Central memory CD8-positive, alpha-beta T cell (primary cell): ENCODE results near the gene MALAT1.

Experiments used
- ATAC-seq: fragments of 150-1000 bp; cut with Tn5 transposase; replicated peaks from 2 replicates; pipeline ENCODE4 v1.10.0; 2022; ENCODE audit warnings: mild to moderate bottlenecking, moderate FRiP score, moderate number of reproducible peaks; ENCODE audit not compliant: poor library complexity, severe bottlenecking; ENCODE audit errors: extremely low read depth
- DNase-seq, 2 donors: peaks; one replicate each; pipeline ENCODE4 v3.0.0; 2021; ENCODE audit warnings: low spot score in 2 of 2
- H3K27ac Mint-ChIP-seq: one replicate; pipeline ENCODE4 v1.8.0; 2022; ENCODE audit warnings: low read depth, mild to moderate bottlenecking, moderate library complexity, mixed read lengths
- H3K27me3 Mint-ChIP-seq: one replicate; pipeline ENCODE4 v1.8.0; 2022; ENCODE audit warnings: mixed read lengths
- H3K36me3 Mint-ChIP-seq: one replicate; pipeline ENCODE4 v1.8.0; 2022; ENCODE audit warnings: mild to moderate bottlenecking, moderate library complexity, mixed read lengths; ENCODE audit not compliant: insufficient read depth
- H3K4me1 Mint-ChIP-seq: one replicate; pipeline ENCODE4 v1.8.0; 2022; ENCODE audit warnings: mixed read lengths
- H3K4me3 Mint-ChIP-seq: one replicate; pipeline ENCODE4 v1.8.0; 2022; ENCODE audit warnings: mild to moderate bottlenecking, moderate library complexity, mixed read lengths
- H3K9me3 Mint-ChIP-seq: one replicate; pipeline ENCODE4 v1.8.0; 2022; ENCODE audit warnings: mixed read lengths

The MALAT1 gene

DNA sequence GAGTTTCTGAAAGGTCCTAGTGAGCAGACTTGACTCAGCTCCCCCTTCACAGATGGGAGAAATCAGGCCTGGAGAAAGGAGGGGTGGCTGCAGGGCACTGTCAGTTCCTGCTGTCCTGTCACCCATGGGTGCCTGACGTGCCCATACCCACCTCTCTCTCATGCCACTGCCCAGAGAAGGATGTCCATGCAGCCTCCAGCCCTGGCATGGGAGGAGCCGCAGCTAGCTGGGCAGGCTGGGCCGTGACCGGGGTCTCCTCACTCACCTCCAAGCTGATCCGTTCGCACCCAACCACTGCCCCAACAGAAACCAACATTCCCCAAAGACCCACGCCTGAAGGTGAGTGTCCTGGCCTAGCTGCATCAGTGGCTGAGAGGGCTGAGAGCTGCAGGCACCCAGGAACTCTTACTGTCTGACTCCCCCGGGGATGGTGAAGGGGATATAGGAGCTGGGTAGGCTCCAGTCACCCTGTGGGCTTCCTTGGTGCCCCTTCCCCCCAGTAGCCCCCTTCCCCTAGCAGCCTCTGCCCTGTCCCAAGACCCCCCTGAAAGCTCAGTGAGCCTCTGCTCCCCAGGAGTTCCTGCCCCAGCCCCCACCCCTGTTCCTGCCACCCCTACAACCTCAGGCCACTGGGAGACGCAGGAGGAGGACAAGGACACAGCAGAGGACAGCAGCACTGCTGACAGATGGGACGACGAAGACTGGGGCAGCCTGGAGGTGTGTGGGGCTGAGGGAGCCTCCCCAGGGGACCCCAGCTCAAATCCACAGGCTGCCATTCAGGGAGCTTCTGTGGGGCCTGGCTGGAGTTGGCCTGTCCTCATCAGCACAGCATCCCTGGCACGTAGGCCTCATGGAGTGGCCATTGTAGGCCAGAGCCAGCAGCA, 37.8 kb downstream of the MALAT1 start:
- H3K4me3 Mint-ChIP-seq, result no peak overlapping the region
- H3K27ac Mint-ChIP-seq, result peak overlapping the region; percentile 17
- no peaks in the 10 kb centered on the region for H3K9me3 Mint-ChIP-seq
- no peaks in the 10 kb centered on the region for H3K27me3 Mint-ChIP-seq
- DNase-seq (no peak), ATAC-seq (no peak)
- H3K36me3 Mint-ChIP-seq, result peaks cover 25% of the 10 kb centered on the region
- peaks cover 5% of the 10 kb centered on the region for H3K4me1 Mint-ChIP-seq

DNA sequence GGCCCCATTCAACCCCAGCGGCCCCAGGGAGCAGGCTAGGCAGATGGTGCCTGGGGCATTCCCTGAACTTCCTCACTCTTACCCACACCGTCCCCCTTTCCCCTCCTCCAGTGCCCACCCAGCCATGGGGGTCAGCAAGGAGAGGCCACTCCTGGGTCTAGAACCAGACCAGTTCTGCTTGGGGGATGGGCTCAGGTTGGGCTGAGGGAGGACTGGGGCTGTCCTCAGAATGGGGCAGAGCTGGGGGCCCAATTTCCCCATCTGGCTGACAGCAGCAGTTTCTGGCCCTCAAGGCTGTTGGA, 38.4 kb downstream of the MALAT1 start:
- peaks cover 21% of the 10 kb centered on the region for H3K36me3 Mint-ChIP-seq
- no peak for ATAC-seq
- no peaks in the 10 kb centered on the region for H3K27me3 Mint-ChIP-seq
- peak overlapping the region; percentile 18 for H3K4me3 Mint-ChIP-seq
- DNase-seq, result no peak
- no peaks in the 10 kb centered on the region for H3K9me3 Mint-ChIP-seq
- H3K4me1 Mint-ChIP-seq, result peaks cover 10% of the 10 kb centered on the region
- H3K27ac Mint-ChIP-seq, result no peak overlapping the region

DNA sequence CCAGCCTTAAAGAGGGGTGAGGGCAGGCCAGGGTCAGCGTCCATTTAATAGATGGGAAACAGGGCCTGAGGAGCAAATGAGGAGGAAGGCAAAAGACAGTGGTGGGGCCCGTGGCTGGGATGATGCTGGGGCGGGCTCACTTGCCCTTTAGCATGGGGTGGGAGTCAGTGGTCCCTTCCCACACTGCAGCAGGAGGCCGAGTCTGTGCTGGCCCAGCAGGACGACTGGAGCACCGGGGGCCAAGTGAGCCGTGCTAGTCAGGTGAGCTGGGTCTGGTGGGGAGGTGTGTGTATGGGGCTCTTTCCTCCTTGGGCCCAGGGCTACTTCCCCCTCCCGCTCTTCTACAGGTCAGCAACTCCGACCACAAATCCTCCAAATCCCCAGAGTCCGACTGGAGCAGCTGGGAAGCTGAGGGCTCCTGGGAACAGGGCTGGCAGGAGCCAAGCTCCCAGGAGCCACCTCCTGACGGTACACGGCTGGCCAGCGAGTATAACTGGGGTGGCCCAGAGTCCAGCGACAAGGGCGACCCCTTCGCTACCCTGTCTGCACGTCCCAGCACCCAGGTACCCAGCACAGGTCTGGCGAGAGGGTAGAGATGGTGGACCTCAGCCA, 38.9 kb downstream of the MALAT1 start:
- Mint-ChIP-seq H3K27me3 (no peaks in the 10 kb centered on the region), H3K4me1 (peaks cover 10% of the 10 kb centered on the region), H3K36me3 (peaks cover 20% of the 10 kb centered on the region), H3K9me3 (no peaks in the 10 kb centered on the region), H3K4me3 (peak overlapping the region; percentile 18), H3K27ac (no peak overlapping the region)
- DNase-seq (no peak), ATAC-seq (no peak)

DNA sequence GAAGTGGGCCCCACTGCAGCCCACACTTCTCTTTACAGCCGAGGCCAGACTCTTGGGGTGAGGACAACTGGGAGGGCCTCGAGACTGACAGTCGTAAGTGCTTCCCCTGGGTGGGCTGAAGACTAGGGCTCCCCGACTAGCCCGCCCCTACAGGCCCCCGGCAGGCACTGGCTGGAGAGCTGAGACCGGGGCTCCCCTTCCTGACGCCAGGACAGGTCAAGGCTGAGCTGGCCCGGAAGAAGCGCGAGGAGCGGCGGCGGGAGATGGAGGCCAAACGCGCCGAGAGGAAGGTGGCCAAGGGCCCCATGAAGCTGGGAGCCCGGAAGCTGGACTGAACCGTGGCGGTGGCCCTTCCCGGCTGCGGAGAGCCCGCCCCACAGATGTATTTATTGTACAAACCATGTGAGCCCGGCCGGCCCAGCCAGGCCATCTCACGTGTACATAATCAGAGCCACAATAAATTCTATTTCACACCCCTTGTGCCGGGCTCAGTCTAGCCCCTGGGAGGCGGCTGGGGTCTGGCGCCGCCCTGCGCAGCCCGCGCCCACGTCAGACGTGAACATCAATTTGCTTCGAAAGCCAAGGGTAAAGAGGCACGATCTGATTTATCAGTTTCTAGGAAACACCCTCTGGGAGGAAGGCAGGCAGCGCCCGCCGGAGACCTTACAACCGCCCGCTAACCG, 39.5 kb downstream of the MALAT1 start:
- H3K27me3 Mint-ChIP-seq, result no peaks in the 10 kb centered on the region
- H3K9me3 Mint-ChIP-seq, result no peaks in the 10 kb centered on the region
- H3K4me3 Mint-ChIP-seq, result peak overlapping the region; percentile 18
- H3K36me3 Mint-ChIP-seq, result peaks cover 16% of the 10 kb centered on the region
- peaks cover 10% of the 10 kb centered on the region for H3K4me1 Mint-ChIP-seq
- no peak overlapping the region for H3K27ac Mint-ChIP-seq
- DNase-seq (no peak), ATAC-seq (no peak)

DNA sequence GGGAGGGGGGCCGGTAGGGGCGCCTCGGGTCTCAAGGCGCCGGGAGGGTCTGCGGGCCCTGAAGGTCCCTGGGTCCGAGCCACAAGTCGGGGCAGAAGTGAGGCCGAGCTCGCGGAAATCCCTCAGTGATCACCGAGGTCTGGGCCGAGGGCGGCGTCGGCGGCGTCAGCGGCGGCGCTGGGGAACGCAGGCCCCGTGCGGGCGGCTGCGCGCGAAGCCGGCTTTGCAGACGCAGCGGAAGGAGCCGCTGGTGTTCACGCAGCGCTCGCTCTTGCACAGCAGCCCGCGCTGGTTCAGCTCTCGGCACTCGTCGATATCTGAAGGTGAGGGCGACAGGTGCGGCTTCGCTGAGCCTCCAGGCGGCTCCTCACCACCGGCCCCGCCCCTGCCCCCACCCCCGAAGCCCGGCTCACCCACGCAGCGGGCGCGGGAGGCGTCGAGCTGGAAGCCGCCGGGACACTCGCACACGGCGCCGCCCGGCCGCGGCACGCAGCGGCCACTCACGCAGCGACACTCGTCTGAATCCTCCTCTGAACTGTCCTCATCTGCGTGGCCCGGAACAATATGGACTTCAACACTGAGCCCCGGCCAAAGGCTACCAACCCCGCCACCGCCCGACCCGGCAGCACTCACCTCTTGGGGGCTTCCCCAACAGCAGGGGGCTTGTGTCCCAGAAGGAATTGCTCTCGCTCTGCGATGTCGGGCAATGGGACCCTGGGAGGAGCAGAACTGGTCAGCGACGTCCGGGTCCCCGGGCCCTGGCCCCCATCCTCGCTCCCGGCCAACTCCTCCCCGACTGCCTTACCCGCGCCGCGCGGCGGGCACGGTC, 40.3 kb downstream of the MALAT1 start:
- peaks cover 13% of the 10 kb centered on the region for H3K36me3 Mint-ChIP-seq

DNA sequence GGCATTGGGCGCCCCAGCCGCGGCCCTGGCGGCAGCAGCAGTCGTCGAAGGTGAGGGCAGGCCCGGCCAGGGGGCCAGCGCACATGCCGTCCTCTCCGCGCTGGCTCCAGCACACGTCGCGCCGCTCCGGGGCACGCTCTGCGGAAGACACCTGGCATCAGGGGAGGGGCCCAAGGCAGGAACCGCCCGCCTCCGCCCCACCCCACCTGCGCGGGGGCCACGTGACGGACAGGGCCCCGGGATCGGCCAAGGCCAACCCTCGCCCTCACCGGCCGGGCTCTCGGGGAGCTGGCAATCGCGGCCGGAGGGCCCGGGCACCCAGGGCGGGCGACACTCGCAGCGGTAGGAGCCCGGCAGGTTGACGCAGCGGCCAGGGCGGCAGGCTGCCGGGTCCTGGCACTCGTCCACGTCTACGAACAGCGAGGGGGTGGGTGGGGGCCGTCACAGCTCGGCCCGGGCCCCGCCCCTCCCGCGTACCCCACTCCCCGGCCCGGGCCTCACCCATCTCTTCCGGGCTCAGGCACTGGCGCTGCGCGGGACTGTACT, 41.0 kb downstream of the MALAT1 start:
- H3K36me3 Mint-ChIP-seq, result peaks cover 11% of the 10 kb centered on the region
- ATAC-seq (peak; percentile 79), DNase-seq (no peak)
- H3K27me3 Mint-ChIP-seq, result no peaks in the 10 kb centered on the region
- peaks cover 20% of the 10 kb centered on the region for H3K4me1 Mint-ChIP-seq
- no peaks in the 10 kb centered on the region for H3K9me3 Mint-ChIP-seq
- peak overlapping the region; percentile 75 for H3K4me3 Mint-ChIP-seq
- H3K27ac Mint-ChIP-seq, result no peak overlapping the region

More for the DNA sequence above, 40.3 kb downstream of the MALAT1 start:
- DNase-seq (no peak), ATAC-seq (no peak)
- Mint-ChIP-seq H3K27me3 (no peaks in the 10 kb centered on the region), H3K4me1 (peaks cover 13% of the 10 kb centered on the region), H3K4me3 (no peak overlapping the region), H3K27ac (no peak overlapping the region), H3K9me3 (no peaks in the 10 kb centered on the region)

DNA sequence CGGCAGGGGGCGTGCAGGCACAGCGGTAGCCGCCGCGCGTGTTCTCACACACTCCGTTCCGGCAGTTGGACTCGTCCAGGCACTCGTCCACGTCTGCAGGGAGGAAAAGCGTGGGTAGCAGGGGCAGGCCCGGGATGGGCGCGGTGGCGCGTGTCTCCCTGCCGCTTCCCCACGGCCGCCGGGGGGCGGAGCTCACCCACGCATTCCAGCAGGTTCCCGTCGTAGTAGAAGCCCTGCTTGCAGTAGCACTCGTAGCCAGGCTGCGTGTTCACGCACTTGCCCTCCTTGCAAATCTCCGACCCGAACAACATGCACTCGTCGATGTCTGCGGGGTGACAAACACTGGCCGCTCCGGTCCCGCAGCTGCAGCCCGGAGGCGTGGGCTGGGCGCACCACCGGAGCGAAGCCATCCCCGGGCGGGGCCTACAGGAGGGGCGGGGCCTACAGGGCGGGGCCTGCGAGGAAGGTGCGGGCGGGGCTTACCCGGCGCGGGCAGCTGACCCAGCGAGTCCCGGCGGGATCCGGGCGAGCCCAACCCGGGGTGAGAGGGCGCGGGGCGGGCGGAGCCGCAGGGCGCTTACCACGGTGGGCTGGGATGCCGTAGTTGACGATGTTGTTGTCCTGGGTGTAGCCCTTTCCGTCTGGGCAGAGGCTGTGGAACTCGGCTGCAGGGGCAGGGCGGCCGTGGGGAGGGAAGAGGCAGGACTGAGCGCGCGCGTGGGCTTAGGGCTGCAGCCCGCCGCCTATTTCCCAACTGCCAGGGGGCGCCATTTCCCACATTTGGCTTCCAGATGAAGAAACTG, 41.6 kb downstream of the MALAT1 start:
- Mint-ChIP-seq H3K36me3 (peaks cover 9% of the 10 kb centered on the region), H3K4me1 (peaks cover 25% of the 10 kb centered on the region), H3K4me3 (peak overlapping the region; percentile 75), H3K27me3 (no peaks in the 10 kb centered on the region), H3K9me3 (no peaks in the 10 kb centered on the region), H3K27ac (no peak overlapping the region)
- ATAC-seq, result peak; percentile 84
- peak; percentile 83 to 87 for DNase-seq

DNA sequence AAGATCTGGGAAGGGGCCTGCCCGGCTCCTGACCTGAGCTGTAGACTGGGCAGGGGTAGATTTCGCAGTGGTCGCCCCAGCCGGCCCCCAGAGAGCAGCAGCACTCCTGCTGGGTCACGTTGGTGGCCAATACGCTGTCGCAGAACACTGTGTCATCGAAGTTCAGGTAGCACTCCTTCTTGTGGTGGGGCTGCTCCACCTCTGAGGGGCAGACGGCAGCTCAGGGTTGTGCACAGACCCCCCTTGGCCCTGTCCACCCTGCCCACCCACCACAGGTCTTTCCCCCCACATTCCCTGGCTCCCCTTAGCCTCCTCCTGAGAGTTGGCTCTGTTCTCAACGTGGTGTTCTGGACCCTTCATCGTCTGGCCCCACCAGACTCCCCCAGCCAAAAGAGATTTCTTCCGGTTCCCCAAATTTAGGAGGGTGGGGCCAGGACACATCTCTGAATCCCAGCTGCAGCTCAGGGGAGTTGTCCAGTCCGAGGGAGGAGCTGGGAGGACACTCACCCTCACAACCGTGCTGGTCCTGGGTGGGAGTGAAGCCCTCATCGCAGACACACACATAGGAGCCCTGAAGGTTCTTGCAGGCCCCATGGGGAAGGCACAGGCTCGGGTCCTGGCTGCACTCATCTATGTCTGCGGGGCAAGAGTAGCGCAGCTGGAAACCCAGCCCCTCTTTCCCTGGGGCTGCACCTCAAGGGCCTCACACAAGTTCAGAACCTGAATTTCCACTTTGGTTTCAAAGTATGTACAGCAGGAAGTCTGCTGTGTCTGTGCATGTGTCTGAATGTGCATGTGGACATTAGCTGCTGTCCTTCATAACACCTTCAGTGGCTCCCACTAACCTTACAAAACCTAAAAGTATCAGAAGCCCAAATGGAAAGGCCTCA, 42.5 kb downstream of the MALAT1 start:
- Mint-ChIP-seq H3K4me1 (peaks cover 33% of the 10 kb centered on the region), H3K9me3 (no peaks in the 10 kb centered on the region), H3K4me3 (peak overlapping the region; percentile 75), H3K36me3 (peaks cover 7% of the 10 kb centered on the region), H3K27ac (peak overlapping the region; percentile 0), H3K27me3 (no peaks in the 10 kb centered on the region)
- no peak for DNase-seq
- no peak for ATAC-seq

DNA sequence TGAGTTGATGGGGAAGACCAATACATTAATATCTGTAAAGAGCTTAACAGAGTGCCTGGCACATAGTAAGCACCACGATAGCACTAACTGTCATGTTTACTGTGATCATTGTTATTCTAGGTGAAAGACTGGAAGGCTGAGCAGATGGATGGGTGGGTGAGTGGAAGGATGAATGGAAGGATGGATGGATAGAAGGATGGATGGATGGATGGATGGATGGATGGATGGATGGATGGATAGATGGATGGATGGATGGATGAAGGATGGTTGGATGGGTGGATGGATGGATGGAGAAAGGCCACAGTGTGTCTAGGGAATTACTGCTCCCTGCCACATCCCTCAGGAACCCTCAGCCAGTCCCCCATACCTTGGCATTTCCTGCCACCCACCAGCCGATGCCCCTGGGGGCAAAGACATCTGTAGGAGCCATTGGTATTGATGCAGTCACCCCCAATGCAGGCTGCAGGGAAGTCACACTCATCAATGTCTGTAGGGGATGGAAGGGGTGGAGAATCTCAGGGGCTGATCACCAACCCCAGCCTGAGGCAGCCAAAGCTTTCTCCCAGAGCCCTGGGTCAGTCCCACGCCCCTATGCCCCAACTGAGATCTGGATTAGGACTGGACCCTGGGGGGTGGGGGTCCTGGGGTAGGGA, 44.0 kb downstream of the MALAT1 start:
- Mint-ChIP-seq H3K4me3 (no peak overlapping the region), H3K27me3 (no peaks in the 10 kb centered on the region), H3K27ac (no peak overlapping the region), H3K36me3 (peaks cover 9% of the 10 kb centered on the region), H3K4me1 (peaks cover 39% of the 10 kb centered on the region), H3K9me3 (no peaks in the 10 kb centered on the region)
- no peak for ATAC-seq
- DNase-seq, result no peak

DNA sequence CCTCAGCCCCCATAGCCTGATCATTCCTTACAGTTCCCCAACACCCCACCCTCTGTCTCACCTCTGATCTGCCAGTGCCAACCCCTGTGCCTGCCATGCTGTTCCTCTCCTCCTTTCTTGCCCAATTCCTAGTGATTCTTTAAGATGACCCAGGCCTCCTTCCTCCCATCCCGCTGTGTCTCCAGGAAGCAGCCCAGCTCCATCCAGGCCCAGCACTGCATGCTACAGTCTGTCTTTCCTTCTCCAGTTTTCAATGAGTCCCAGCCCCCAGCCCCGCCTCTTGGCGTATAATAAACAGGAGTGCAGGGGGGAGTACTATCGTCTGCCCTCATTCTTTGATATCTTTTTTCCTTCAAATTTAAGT, 47.0 kb downstream of the MALAT1 start:
- ATAC-seq (no peak), DNase-seq (no peak)
- no peaks in the 10 kb centered on the region for H3K27me3 Mint-ChIP-seq
- peaks cover 11% of the 10 kb centered on the region for H3K36me3 Mint-ChIP-seq
- peaks cover 48% of the 10 kb centered on the region for H3K4me1 Mint-ChIP-seq
- H3K9me3 Mint-ChIP-seq, result no peaks in the 10 kb centered on the region
- H3K4me3 Mint-ChIP-seq, result no peak overlapping the region
- peak overlapping the region; percentile 83 for H3K27ac Mint-ChIP-seq
